ENCODE data around the gene BTN3A1. TPM values are rescaled to one million over a fixed set of nuclear protein-coding genes. Genes with fewer than 3 reads are reported as not detected.

BTN3A1 gene
- total and polyA plus RNA-seq, 8 donors = 3.9 to 33.5 (median 12.5) TPM

- Histone ChIP-seq H3K36me3 (no peaks in the 10 kb centered on the region), H3K9me3 (no peaks in the 10 kb centered on the region), H3K27me3 (no peaks in the 10 kb centered on the region), H3K4me3 (no peak overlapping the region), H3K4me1 (no peaks in the 10 kb centered on the region), H3K27ac (no peak overlapping the region)
- intact Hi-C loops (cut with DNase I) = no loop called here
- WGBS, 2 donors = 90 to 95% methylated on average over 10 of the region's 10 CpGs
- no peak for TF ChIP-seq CTCF (IDR thresholded peaks at IDR 0.05)
- ATAC-seq = no peak
- no peak for DNase-seq
- FAIRE-seq = no peak
Observed at GRCh38 chr6:26408828-26409730, 7.0 kb downstream of the BTN3A1 start.

- DNase-seq = no peak
- FAIRE-seq = no peak
- Histone ChIP-seq H3K4me3 (no peak overlapping the region), H3K9me3 (no peaks in the 10 kb centered on the region), H3K36me3 (no peaks in the 10 kb centered on the region), H3K27me3 (no peaks in the 10 kb centered on the region), H3K4me1 (no peaks in the 10 kb centered on the region), H3K27ac (no peak overlapping the region)
- 93 to 97% methylated on average over 3 of the region's 3 CpGs for WGBS, 2 donors
- no peak for ATAC-seq
- intact Hi-C loops (cut with DNase I) = no loop called here
- TF ChIP-seq CTCF (IDR thresholded peaks at IDR 0.05) = no peak
Observed at GRCh38 chr6:26411751-26412150, 9.7 kb downstream of the BTN3A1 start.

DNA sequence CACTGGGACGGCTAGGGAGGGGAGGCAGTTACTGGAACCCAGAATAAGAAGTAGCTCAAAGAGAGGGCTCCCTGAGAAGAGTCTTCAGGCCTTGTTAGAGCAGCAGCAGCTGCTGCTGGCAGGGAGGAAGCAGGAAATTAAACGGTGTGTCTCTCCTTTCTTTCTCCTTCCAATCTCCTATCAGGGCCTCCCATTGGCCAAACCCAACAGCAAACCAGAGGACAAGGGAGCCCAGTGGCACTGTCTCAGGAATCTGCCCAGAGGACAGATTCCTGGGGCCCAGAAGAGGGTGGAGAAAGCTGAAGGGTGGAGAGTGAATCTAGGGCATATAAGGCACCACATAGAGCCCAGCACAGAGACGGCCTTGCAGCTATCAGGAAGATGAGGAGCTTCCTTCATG is 10.2 kb downstream of the BTN3A1 start:
- Histone ChIP-seq H3K4me3 (no peak overlapping the region), H3K9me3 (no peaks in the 10 kb centered on the region), H3K36me3 (no peaks in the 10 kb centered on the region), H3K4me1 (no peaks in the 10 kb centered on the region), H3K27ac (no peak overlapping the region), H3K27me3 (no peaks in the 10 kb centered on the region)
- FAIRE-seq = no peak
- ATAC-seq = no peak
- intact Hi-C loops (cut with DNase I) = no loop called here
- DNase-seq = no peak
- no peak for TF ChIP-seq CTCF (IDR thresholded peaks at IDR 0.05)
- WGBS, 2 donors = 65 to 68% methylated on average over 3 of the region's 3 CpGs

GRCh38 chr6:26412954-26413353 is 10.9 kb downstream of the BTN3A1 start:
- no peak for FAIRE-seq
- 84 to 94% methylated on average over 4 of the region's 4 CpGs for WGBS, 2 donors
- no peak overlapping the region for H3K4me3 ChIP-seq

More at GRCh38 chr6:26412954-26413353, 10.9 kb downstream of the BTN3A1 start:
- TF ChIP-seq CTCF (IDR thresholded peaks at IDR 0.05) = no peak
- Histone ChIP-seq H3K9me3 (no peaks in the 10 kb centered on the region), H3K27me3 (no peaks in the 10 kb centered on the region), H3K4me1 (no peaks in the 10 kb centered on the region), H3K27ac (no peak overlapping the region), H3K36me3 (no peaks in the 10 kb centered on the region)
- no peak for DNase-seq
- intact Hi-C loops (cut with DNase I) = no loop called here
- ATAC-seq = no peak
